ENCODE data around the gene KCNMA1.

KCNMA1 gene

GRCh38 chr10:76973091-76974016 is 664.3 kb downstream of the KCNMA1 start:
- H3K4me3 ChIP-seq (ENCODE audit: low read depth, low read length) = no peak overlapping the region

GRCh38 chr10:76972541-76972940 is 665.1 kb downstream of the KCNMA1 start:
- no peak overlapping the region for H3K4me3 ChIP-seq (ENCODE audit: low read depth, low read length)
- TF ChIP-seq CTCF (IDR thresholded peaks at IDR 0.05; ENCODE audit: low read depth, low read length) = no peak

More at GRCh38 chr10:76973091-76974016, 664.3 kb downstream of the KCNMA1 start:
- TF ChIP-seq CTCF (IDR thresholded peaks at IDR 0.05; ENCODE audit: low read depth, low read length) = no peak

- TF ChIP-seq CTCF (IDR thresholded peaks at IDR 0.05; ENCODE audit: low read depth, low read length) = no peak
- no peak overlapping the region for H3K4me3 ChIP-seq (ENCODE audit: low read depth, low read length)
Observed at GRCh38 chr10:76971547-76972170, 665.9 kb downstream of the KCNMA1 start.

GRCh38 chr10:76970711-76971519 is 666.7 kb downstream of the KCNMA1 start:
- TF ChIP-seq CTCF (IDR thresholded peaks at IDR 0.05; ENCODE audit: low read depth, low read length) = no peak

GRCh38 chr10:76969366-76969948 is 668.2 kb downstream of the KCNMA1 start:
- TF ChIP-seq CTCF (IDR thresholded peaks at IDR 0.05; ENCODE audit: low read depth, low read length) = no peak
- H3K4me3 ChIP-seq (ENCODE audit: low read depth, low read length) = no peak overlapping the region

More at GRCh38 chr10:76970711-76971519, 666.7 kb downstream of the KCNMA1 start:
- H3K4me3 ChIP-seq (ENCODE audit: low read depth, low read length) = no peak overlapping the region

- TF ChIP-seq CTCF (IDR thresholded peaks at IDR 0.05; ENCODE audit: low read depth, low read length) = no peak
- no peak overlapping the region for H3K4me3 ChIP-seq (ENCODE audit: low read depth, low read length)
Observed at GRCh38 chr10:76968483-76968882, 669.1 kb downstream of the KCNMA1 start.
